Tibial artery (tissue), 4 donors: Measurements from ENCODE around the gene IFITM5.
"Not testable (repeated sequence)": the region's sequence is repeated elsewhere in the genome, so short reads cannot be mapped to it uniquely, and the experiment has no call there.

ENCODE experiments used
- DNase-seq, 2 donors: peaks; one replicate each; pipeline ENCODE4 v3.0.0-alpha.2; 2019
- H3K27ac ChIP-seq, 2 donors: fragments of 200-600 bp; sonication (generic) in 1 of 2; 1 replicate in 1 of 2; 2 replicates in 1 of 2; pipeline ENCODE4 v1.5.1; 2018 to 2019; ENCODE audit warnings: mild to moderate bottlenecking in 1 of 2
- H3K27me3 ChIP-seq, 2 donors: fragments of 200-600 bp; sonication (generic) in 1 of 2; one replicate each; pipeline versions ENCODE4 v1.5.1 to v1.6.0; 2016 to 2019
- H3K36me3 ChIP-seq, 3 donors: fragments of 200-600 bp; sonication (generic) in 2 of 3; one replicate each; pipeline ENCODE4 v1.5.1; 2016 to 2019; ENCODE audit warnings: mild to moderate bottlenecking in 2 of 3
- H3K4me1 ChIP-seq, 4 donors: fragments of 200-600 bp; sonication (generic) in 2 of 4; 1 replicate in 3 of 4; 2 replicates in 1 of 4; pipeline ENCODE4 v1.5.1; 2016 to 2019
- H3K4me3 ChIP-seq, 2 donors: fragments of 200-600 bp; sonication (generic) in 1 of 2; 1 replicate in 1 of 2; 2 replicates in 1 of 2; pipeline ENCODE4 v1.5.1; 2018 to 2019; ENCODE audit warnings: mild to moderate bottlenecking in 2 of 2
- H3K9me3 ChIP-seq, 3 donors: fragments of 200-600 bp; sonication (generic) in 1 of 3; one replicate each; pipeline ENCODE4 v1.5.1; 2016 to 2019
- intact Hi-C: fragments of 100-400 bp; cut with DNase I; formaldehyde crosslinking; loops from one replicate; pipeline ENCODE4 v1.15.0; 2023; ENCODE audit warnings: low total_unique reads
- TF ChIP-seq, protein P1 (sequence below), 2 experiments: fragments of 200-600 bp in 1 of 2; fragments of 450-650 bp in 1 of 2; IDR thresholded peaks; one replicate each; pipeline ENCODE4 v1.5.1; 2017 to 2019; ENCODE audit warnings: antibody characterized with exemption in 2 of 2, mild to moderate bottlenecking in 1 of 2, moderate library complexity in 1 of 2

IFITM5 gene

DNA sequence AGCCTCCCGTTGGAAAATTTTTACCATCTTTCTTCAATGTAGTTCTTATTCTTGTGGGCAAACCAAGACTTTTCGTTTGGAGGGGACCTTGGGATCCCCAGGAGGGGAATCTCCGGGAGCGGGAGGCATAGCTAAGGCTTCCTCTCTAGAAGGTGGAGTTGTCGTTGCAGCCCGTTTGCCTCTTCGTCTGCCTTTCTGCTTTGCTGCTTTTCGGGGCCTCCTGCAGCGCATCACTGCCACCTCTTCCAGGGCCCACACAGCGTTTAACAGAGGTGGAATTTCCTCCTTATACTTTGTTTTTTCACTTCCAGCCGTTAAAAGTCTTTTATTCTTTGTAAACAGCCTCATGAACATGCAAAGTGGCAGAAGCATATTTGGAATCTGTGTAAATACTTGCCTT lies 24.8 kb upstream of the IFITM5 start:
- Histone ChIP-seq H3K27ac (peak overlapping the region; percentile 65 to 77), H3K27me3 (no peaks in the 10 kb centered on the region), H3K4me3 (no peak overlapping the region), H3K36me3 (no peaks in the 10 kb centered on the region), H3K9me3 (no peaks in the 10 kb centered on the region), H3K4me1 (peaks cover 8 to 40% (median 24%) of the 10 kb centered on the region in 4 donors)
- intact Hi-C loops = loop anchor here (2.0 kb wide), 1 partner anchor 31 kb away; no protein-coding TSS in a partner anchor
- DNase-seq = peak in 1 of 2 donors; percentile 44
- TF ChIP-seq, protein P1, sequence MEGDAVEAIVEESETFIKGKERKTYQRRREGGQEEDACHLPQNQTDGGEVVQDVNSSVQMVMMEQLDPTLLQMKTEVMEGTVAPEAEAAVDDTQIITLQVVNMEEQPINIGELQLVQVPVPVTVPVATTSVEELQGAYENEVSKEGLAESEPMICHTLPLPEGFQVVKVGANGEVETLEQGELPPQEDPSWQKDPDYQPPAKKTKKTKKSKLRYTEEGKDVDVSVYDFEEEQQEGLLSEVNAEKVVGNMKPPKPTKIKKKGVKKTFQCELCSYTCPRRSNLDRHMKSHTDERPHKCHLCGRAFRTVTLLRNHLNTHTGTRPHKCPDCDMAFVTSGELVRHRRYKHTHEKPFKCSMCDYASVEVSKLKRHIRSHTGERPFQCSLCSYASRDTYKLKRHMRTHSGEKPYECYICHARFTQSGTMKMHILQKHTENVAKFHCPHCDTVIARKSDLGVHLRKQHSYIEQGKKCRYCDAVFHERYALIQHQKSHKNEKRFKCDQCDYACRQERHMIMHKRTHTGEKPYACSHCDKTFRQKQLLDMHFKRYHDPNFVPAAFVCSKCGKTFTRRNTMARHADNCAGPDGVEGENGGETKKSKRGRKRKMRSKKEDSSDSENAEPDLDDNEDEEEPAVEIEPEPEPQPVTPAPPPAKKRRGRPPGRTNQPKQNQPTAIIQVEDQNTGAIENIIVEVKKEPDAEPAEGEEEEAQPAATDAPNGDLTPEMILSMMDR (IDR thresholded peaks at IDR 0.05) = no peak

DNA sequence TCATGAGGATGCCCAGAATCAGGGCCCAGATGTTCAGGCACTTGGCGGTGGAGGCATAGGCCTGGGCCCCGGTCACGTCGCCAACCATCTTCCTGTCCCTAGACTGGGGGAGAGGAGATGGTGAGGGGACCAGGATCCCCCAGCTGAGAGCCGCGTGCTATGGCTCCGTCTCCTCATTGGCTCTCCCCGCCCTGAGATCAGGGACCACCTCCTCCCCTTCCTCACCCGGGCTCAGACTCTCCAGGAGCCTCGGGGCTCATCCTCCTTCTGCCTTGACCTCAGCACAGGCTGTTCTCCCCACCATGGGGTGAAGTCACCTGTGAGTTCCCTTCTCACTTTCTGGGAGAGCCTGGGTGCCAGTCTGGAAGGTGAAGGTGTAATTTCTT lies 20.6 kb upstream of the IFITM5 start:
- H3K36me3 ChIP-seq, intact Hi-C loops, H3K9me3 ChIP-seq: not testable (repeated sequence)
- peaks cover 0 to 27% (median 13%) of the 10 kb centered on the region in 4 donors for H3K4me1 ChIP-seq
- H3K27me3 ChIP-seq = peaks cover 0 to 11% of the 10 kb centered on the region in 2 donors
- peak overlapping the region; percentile 79 to 100 for H3K4me3 ChIP-seq
- peak overlapping the region; percentile 93 to 100 for H3K27ac ChIP-seq
- DNase-seq = peak in 1 of 2 donors; percentile 64

DNA sequence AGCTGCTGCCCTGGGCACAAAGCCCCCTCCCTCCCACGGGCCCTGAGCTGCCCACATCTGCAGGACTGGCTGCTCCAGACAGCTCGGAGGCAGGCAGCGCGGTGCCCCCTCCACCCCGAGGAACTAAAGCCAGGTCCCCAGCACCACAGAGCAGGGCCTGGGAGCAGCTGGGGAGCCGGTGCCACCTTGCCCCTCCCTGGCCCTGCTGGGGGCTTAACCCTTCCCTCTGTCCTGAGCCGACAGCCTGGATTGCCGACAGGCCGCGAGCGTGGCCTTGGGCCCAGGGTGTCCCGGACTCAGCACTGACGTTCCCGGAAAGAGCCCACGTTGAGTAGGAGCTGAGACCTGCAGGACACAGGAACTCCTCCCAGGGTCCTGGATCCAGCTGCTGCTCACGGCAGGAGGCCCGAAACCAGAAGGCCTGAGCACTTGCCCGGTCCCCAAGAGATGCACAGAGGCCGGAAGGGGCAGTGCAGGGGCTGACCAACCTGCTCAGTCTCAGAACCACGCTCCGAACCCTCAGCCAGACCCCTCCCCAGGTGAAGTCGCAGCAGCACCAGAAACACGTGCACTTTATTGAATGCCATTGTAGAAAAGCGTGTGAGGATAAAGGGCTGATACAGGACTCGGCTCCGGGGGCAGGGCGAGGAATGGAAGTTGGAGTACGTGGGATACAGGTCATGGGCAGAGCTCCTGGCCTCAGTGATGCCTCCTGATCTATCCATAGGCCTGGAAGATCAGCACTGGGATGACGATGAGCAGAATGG lies 20.0 kb upstream of the IFITM5 start:
- Histone ChIP-seq H3K4me3 (peak overlapping the region; percentile 79 to 100), H3K27me3 (peaks cover 0 to 11% of the 10 kb centered on the region in 2 donors), H3K27ac (peak overlapping the region; percentile 93 to 100), H3K4me1 (peaks cover 0 to 21% (median 11%) of the 10 kb centered on the region in 4 donors)
- H3K9me3 ChIP-seq, H3K36me3 ChIP-seq, intact Hi-C loops: not testable (repeated sequence)
- peak in 1 of 2 donors; percentile 76 for DNase-seq
- TF ChIP-seq, protein P1 (IDR thresholded peaks at IDR 0.05) = peak; percentile 5 to 34

DNA sequence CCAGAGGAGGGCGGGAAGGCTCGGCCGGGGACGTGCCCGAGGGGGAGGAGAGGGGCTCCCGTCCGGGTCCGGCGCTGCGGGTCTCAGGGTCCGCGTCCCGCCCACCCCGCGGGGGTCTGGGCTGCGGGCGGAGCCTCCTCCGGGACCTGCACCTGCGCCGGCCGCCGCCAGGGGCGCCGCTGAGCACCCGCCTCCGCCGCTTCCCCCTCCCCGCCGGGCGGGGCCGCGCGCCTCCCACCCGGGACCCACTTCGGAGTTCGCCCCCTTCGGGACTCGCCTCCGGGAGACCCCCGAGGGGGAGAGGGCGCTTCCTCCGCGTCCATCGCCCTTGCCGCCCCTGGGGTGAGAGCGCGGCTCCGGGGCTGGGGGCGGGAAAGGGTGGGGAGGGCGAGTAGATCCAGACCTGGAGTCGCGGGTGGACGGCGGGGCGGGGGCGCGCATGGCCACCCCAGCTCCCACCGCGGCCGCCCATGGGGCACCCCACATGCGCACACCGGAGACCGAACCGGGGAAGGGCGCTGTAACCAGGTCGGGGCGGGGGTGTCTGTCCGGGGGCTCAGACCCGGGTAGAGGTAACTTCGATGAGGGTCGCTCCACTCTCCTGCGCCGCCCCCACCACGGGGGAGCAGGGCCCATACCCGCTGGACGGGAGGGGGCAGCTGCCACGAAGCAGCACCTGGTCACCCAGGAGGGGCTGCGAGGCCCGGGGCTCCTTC lies 19.2 kb upstream of the IFITM5 start:
- peak in 1 of 2 donors; percentile 66 for DNase-seq
- H3K36me3 ChIP-seq, H3K9me3 ChIP-seq, intact Hi-C loops: not testable (repeated sequence)
- peaks cover 0 to 11% of the 10 kb centered on the region in 2 donors for H3K27me3 ChIP-seq
- H3K4me3 ChIP-seq = peak overlapping the region; percentile 79 to 100
- H3K27ac ChIP-seq = peak overlapping the region; percentile 93 to 100
- H3K4me1 ChIP-seq = peaks cover 0 to 19% (median 11%) of the 10 kb centered on the region in 4 donors

DNA sequence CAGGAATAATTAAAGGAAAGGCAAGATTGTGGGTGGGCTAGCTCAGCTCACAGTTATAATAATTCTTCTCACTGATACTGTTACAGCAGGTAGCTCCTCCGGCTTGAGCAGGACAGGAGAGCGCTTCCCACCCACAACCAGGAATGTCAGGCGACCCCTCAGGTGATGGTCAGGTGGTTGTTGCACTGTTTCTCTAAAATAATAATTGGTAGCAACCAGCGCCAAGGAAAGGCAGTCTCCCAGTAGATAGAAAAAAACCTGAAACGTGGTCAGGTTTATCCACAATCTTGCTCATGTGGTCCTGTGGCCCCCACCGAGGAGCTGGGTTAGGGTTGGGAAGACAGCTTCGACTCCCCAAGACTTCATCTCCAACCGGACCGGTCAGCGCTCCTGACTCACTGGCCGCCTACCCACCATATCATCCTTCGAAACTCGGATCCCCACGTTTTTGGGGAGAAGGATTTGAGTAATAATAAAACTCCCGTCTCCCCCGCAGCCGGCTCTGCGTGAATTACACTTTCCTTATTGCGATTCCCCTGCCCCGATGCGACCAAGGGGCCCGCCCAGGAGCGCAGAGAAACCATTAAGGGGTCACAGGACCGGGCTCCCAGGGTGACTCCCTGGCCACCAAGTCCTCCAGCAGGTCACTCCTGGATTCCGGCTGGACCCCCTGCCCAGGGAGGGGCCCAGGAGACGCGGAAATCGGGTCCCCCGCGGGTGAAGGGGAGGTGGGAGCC lies 18.5 kb upstream of the IFITM5 start:
- H3K36me3 ChIP-seq, H3K9me3 ChIP-seq, intact Hi-C loops: not testable (repeated sequence)
- peak; percentile 22 to 42 for DNase-seq
- Histone ChIP-seq H3K27me3 (peaks cover 0 to 11% of the 10 kb centered on the region in 2 donors), H3K4me1 (peaks cover 0 to 24% (median 14%) of the 10 kb centered on the region in 4 donors), H3K27ac (peak overlapping the region; percentile 28 to 55), H3K4me3 (peak overlapping the region in 1 of 2 donors; percentile 46)

DNA sequence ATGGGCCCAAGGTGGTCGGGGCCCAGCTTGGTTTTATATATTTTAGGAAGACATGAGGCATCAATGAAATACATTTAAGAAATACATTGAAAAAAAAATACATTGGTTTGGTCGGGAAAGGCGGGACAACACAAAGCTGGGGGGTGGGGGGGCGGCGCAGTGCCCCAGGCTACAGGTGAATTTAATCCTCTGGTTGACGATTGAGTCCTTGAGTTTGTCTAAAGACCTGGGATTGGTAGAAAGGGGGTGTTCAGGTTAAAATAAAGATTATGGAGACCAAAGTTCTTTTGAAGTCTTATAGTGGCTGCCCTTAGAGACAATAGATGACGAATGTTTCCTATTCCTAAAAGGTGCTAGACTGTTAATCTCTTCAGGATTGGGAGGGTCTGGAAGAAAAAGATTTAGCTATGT lies 17.6 kb upstream of the IFITM5 start:
- H3K4me3 ChIP-seq = peak overlapping the region; percentile 50 to 51
- DNase-seq = no peak
- TF ChIP-seq, protein P1 (IDR thresholded peaks at IDR 0.05) = no peak
- peak overlapping the region in 1 of 2 donors; percentile 28 for H3K27ac ChIP-seq
- H3K4me1 ChIP-seq = peaks cover 0 to 27% (median 17%) of the 10 kb centered on the region in 4 donors
- no peaks in the 10 kb centered on the region for H3K36me3 ChIP-seq
- H3K27me3 ChIP-seq = peaks cover 0 to 11% of the 10 kb centered on the region in 2 donors
- H3K9me3 ChIP-seq = no peaks in the 10 kb centered on the region
- intact Hi-C loops = no loop called here
